Measurements from ENCODE around the gene FEM1C. TPM values are rescaled to one million over a fixed set of nuclear protein-coding genes. Genes with fewer than 3 reads are reported as not detected.

Gene FEM1C
- total and polyA plus RNA-seq, 9 of the 15 experiments (the other 6 are each of a cell fraction or from before 2014, with no cell fraction given) = 1.4 to 9.3 (median 4.3) TPM

- ChIA-PET CTCF (ENCODE audit: low intra/inter-chr PET ratio) (no interaction called here), POLR2A (interaction anchor here (0.6 to 1.6 kb wide), 2 partner anchors 10 to 1903 kb away, joined by 3 to 5 read pairs; no protein-coding TSS in a partner anchor)
- DNase-seq (ENCODE audit: extremely low read depth in 1 of 4, low spot score in 3 of 4) (no peak), FAIRE-seq (no peak), ATAC-seq (no peak)
- Histone ChIP-seq H3K9ac (ENCODE audit: insufficient read depth in 1 of 2, low read depth in 2 of 2, low read length in 2 of 2) (no peak overlapping the region), H3K79me2 (ENCODE audit: control insufficient read depth, insufficient read depth, low read length) (no peaks in the 10 kb centered on the region), H3K4me2 (ENCODE audit: insufficient read depth, low read length) (no peak overlapping the region), H3K4me3 (no peak overlapping the region), H3K27ac (ENCODE audit: extremely low read depth, low read depth, low read length) (no peak overlapping the region), H2AFZ (ENCODE audit: low read depth, low read length) (no peak overlapping the region), H3K9me3 (replicated peaks; ENCODE audit: control insufficient read depth, insufficient read depth, low read depth, low read length) (no peaks in the 10 kb centered on the region), H3K36me3 (ENCODE audit: control insufficient read depth, insufficient read depth, low read length) (no peaks in the 10 kb centered on the region), H3K4me1 (replicated peaks in 1 of 2; ENCODE audit: control insufficient read depth in 2 of 2, insufficient read depth in 2 of 2, low read length in 2 of 2) (no peaks in the 10 kb centered on the region), H3K9me1 (ENCODE audit: control insufficient read depth, insufficient read depth, low read length) (no peaks in the 10 kb centered on the region), H3K27me3 (ENCODE audit: control insufficient read depth in 2 of 2, insufficient read depth in 2 of 2, low read length in 2 of 2) (no peaks in the 10 kb centered on the region; a peak in 1 of 5 replicates), H4K20me1 (replicated peaks; ENCODE audit: control insufficient read depth, insufficient read depth, low read length) (no peaks in the 10 kb centered on the region)
- WGBS (ENCODE audit: insufficient coverage, low coverage, missing lambda C conversion rate) = 1% methylated on average over 6 of the region's 6 CpGs
- TF ChIP-seq ZSCAN32 (CRISPR knock-in tag; IDR thresholded peaks at IDR 0.05) (no peak), PML (IDR thresholded peaks at IDR 0.05; ENCODE audit: low read length) (no peak), ZNF766 (CRISPR knock-in tag; conservative IDR thresholded peaks at IDR 0.05) (no peak), NONO (IDR thresholded peaks at IDR 0.05; ENCODE audit: low read depth in 2 of 2, low read length in 1 of 2) (no peak), MCM3 (IDR thresholded peaks at IDR 0.05) (no peak), CTBP1 (IDR thresholded peaks at IDR 0.05; ENCODE audit: borderline replicate concordance) (no peak), PYGO2 (tag; IDR thresholded peaks at IDR 0.05) (no peak), MTA1 (IDR thresholded peaks at IDR 0.05; ENCODE audit: borderline replicate concordance) (no peak), CEBPG (CRISPR knock-in tag; IDR thresholded peaks at IDR 0.05) (no peak), CEBPG (tag; conservative IDR thresholded peaks at IDR 0.05 in 1 of 2, IDR thresholded peaks at IDR 0.05 in 1 of 2) (no peak), SREBF1 (IDR thresholded peaks at IDR 0.05; ENCODE audit: borderline replicate concordance, low read depth, low read length) (no peak), TFAM (CRISPR knock-in tag; conservative IDR thresholded peaks at IDR 0.05) (no peak), FOS (IDR thresholded peaks at IDR 0.05; ENCODE audit: extremely low read depth, insufficient read length) (no peak), XRCC5 (IDR thresholded peaks at IDR 0.05; ENCODE audit: low read depth, low read length) (no peak), ZBTB11 (CRISPR knock-in tag; IDR thresholded peaks at IDR 0.05) (no peak), POLR3A (IDR thresholded peaks at IDR 0.05; ENCODE audit: borderline replicate concordance, extremely low read depth, insufficient read depth, insufficient read length) (no peak)
- TF ChIP-seq, protein P1, sequence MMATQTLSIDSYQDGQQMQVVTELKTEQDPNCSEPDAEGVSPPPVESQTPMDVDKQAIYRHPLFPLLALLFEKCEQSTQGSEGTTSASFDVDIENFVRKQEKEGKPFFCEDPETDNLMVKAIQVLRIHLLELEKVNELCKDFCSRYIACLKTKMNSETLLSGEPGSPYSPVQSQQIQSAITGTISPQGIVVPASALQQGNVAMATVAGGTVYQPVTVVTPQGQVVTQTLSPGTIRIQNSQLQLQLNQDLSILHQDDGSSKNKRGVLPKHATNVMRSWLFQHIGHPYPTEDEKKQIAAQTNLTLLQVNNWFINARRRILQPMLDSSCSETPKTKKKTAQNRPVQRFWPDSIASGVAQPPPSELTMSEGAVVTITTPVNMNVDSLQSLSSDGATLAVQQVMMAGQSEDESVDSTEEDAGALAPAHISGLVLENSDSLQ (IDR thresholded peaks at IDR 0.05) = no peak
- BruUV-seq (replicated peaks) = no TSS peak
- in situ Hi-C loops (cut with MboI) (no loop called here), intact Hi-C loops (cut with micrococcal nuclease) (no loop called here)
Observed at GRCh38 chr5:115471345-115472063, 73.1 kb downstream of the FEM1C start.
